ENCODE data around the gene ADA. TPM values are rescaled to one million over a fixed set of nuclear protein-coding genes. Genes with fewer than 3 reads are reported as not detected.

The ADA gene
- total RNA-seq, 1 experiment from 2014 or later, result 5.1 TPM

DNA sequence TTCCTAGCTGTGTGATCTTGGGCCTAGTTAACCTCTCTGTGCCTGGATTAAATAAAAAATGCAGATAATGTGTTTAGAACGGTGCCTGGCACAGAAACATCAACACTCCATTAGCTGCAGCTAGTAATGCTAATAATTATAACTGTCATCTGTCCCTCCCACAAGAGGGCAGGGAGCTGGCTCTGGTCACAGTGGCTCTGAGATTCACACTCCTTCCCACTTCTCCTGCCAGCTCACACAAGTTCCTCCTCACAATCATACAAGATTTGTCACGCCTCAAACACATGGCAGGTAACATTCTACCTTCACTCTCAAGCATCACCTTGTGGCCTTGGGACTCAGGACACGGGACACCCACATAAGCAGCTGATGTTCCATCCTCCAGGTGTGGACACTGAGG is 2.4 kb downstream of the ADA start:
- Mint-ChIP-seq H3K27ac (ENCODE audit: low read depth, unreplicated experiment) (no peak overlapping the region), H3K36me3 (ENCODE audit: insufficient read depth, unreplicated experiment) (no peaks in the 10 kb centered on the region), H3K4me3 (ENCODE audit: unreplicated experiment) (no peak overlapping the region), H3K4me1 (ENCODE audit: insufficient read depth, unreplicated experiment) (peaks cover 10% of the 10 kb centered on the region), H3K9me3 (ENCODE audit: unreplicated experiment) (no peaks in the 10 kb centered on the region), H3K27me3 (ENCODE audit: insufficient read depth, unreplicated experiment) (no peaks in the 10 kb centered on the region)
- CTCF ChIA-PET, result interaction anchor here (0.6 to 3.3 kb wide), 5 partner anchors 35 to 459 kb away, joined by 3 to 18 read pairs (median 6); no protein-coding TSS in a partner anchor
- DNase-seq (ENCODE audit: unreplicated experiment), result no peak
- TF ChIP-seq, protein P1, sequence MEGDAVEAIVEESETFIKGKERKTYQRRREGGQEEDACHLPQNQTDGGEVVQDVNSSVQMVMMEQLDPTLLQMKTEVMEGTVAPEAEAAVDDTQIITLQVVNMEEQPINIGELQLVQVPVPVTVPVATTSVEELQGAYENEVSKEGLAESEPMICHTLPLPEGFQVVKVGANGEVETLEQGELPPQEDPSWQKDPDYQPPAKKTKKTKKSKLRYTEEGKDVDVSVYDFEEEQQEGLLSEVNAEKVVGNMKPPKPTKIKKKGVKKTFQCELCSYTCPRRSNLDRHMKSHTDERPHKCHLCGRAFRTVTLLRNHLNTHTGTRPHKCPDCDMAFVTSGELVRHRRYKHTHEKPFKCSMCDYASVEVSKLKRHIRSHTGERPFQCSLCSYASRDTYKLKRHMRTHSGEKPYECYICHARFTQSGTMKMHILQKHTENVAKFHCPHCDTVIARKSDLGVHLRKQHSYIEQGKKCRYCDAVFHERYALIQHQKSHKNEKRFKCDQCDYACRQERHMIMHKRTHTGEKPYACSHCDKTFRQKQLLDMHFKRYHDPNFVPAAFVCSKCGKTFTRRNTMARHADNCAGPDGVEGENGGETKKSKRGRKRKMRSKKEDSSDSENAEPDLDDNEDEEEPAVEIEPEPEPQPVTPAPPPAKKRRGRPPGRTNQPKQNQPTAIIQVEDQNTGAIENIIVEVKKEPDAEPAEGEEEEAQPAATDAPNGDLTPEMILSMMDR (IDR thresholded peaks at IDR 0.05; ENCODE audit: unreplicated experiment), result no peak
- POLR2A ChIA-PET, result interaction anchor here (0.6 to 2.6 kb wide), 4 partner anchors 34 to 481 kb away, joined by 3 to 11 read pairs (median 3); no protein-coding TSS in a partner anchor
- BruUV-seq (replicated peaks), result no TSS peak
- intact Hi-C loops (cut with micrococcal nuclease), result no loop called here

- Mint-ChIP-seq H3K9me3 (ENCODE audit: unreplicated experiment) (no peaks in the 10 kb centered on the region), H3K4me3 (ENCODE audit: unreplicated experiment) (no peak overlapping the region), H3K27me3 (ENCODE audit: insufficient read depth, unreplicated experiment) (no peaks in the 10 kb centered on the region), H3K36me3 (ENCODE audit: insufficient read depth, unreplicated experiment) (no peaks in the 10 kb centered on the region), H3K4me1 (ENCODE audit: insufficient read depth, unreplicated experiment) (peaks cover 15% of the 10 kb centered on the region), H3K27ac (ENCODE audit: low read depth, unreplicated experiment) (no peak overlapping the region)
- intact Hi-C loops (cut with micrococcal nuclease), result no loop called here
- DNase-seq (ENCODE audit: unreplicated experiment), result no peak
- POLR2A ChIA-PET, result interaction anchor here (0.6 to 1.1 kb wide), 3 partner anchors 82 to 481 kb away, joined by 3 read pairs; no protein-coding TSS in a partner anchor
- TF ChIP-seq, protein P1 (IDR thresholded peaks at IDR 0.05; ENCODE audit: unreplicated experiment), result no peak
- TSS peak; percentile 25 for BruUV-seq (replicated peaks)
- CTCF ChIA-PET, result interaction anchor here (0.6 to 2.8 kb wide), 2 partner anchors 35 to 84 kb away, joined by 4 to 18 read pairs; no protein-coding TSS in a partner anchor
Observed at GRCh38 chr20:44648579-44648978, 2.9 kb downstream of the ADA start.

- Mint-ChIP-seq H3K36me3 (ENCODE audit: insufficient read depth, unreplicated experiment) (no peaks in the 10 kb centered on the region), H3K4me1 (ENCODE audit: insufficient read depth, unreplicated experiment) (peaks cover 20% of the 10 kb centered on the region), H3K9me3 (ENCODE audit: unreplicated experiment) (no peaks in the 10 kb centered on the region), H3K27me3 (ENCODE audit: insufficient read depth, unreplicated experiment) (no peaks in the 10 kb centered on the region), H3K27ac (ENCODE audit: low read depth, unreplicated experiment) (no peak overlapping the region), H3K4me3 (ENCODE audit: unreplicated experiment) (no peak overlapping the region)
- POLR2A ChIA-PET, result interaction anchor here (0.6 to 0.9 kb wide), 3 partner anchors 84 to 768 kb away, joined by 3 read pairs; partner anchors contain the start of gene PIGT
- CTCF ChIA-PET, result interaction anchor here (0.6 to 2.8 kb wide), 3 partner anchors 36 to 213 kb away, joined by 4 to 18 read pairs (median 4); no protein-coding TSS in a partner anchor
- TF ChIP-seq, protein P1 (IDR thresholded peaks at IDR 0.05; ENCODE audit: unreplicated experiment), result no peak
- BruUV-seq (replicated peaks), result no TSS peak
- intact Hi-C loops (cut with micrococcal nuclease), result no loop called here
- no peak for DNase-seq (ENCODE audit: unreplicated experiment)
Observed at GRCh38 chr20:44648068-44648467, 3.4 kb downstream of the ADA start.

GRCh38 chr20:44646641-44647274 is 4.7 kb downstream of the ADA start:
- DNase-seq (ENCODE audit: unreplicated experiment), result peak; percentile 46
- Mint-ChIP-seq H3K4me3 (ENCODE audit: unreplicated experiment) (no peak overlapping the region), H3K27ac (ENCODE audit: low read depth, unreplicated experiment) (no peak overlapping the region), H3K36me3 (ENCODE audit: insufficient read depth, unreplicated experiment) (no peaks in the 10 kb centered on the region), H3K4me1 (ENCODE audit: insufficient read depth, unreplicated experiment) (peaks cover 26% of the 10 kb centered on the region), H3K9me3 (ENCODE audit: unreplicated experiment) (no peaks in the 10 kb centered on the region), H3K27me3 (ENCODE audit: insufficient read depth, unreplicated experiment) (no peaks in the 10 kb centered on the region)
- ChIA-PET CTCF (interaction anchor here (0.7 to 2.8 kb wide), 3 partner anchors 11 to 37 kb away, joined by 3 to 18 read pairs (median 7); no protein-coding TSS in a partner anchor), POLR2A (no interaction called here)
- BruUV-seq (replicated peaks), result no TSS peak
- intact Hi-C loops (cut with micrococcal nuclease), result no loop called here
- TF ChIP-seq, protein P1 (IDR thresholded peaks at IDR 0.05; ENCODE audit: unreplicated experiment), result no peak

All from MCF 10A (cell line).